Dedifferentiated amniotic fluid mesenchymal stem cell (primary cell): ENCODE results near the gene EIF4E2.

Source experiments
- DNase-seq: peaks from one replicate; pipeline ENCODE4 v3.0.0-alpha.2; 2016; ENCODE audit errors: extremely low spot score

Gene EIF4E2, protein sequence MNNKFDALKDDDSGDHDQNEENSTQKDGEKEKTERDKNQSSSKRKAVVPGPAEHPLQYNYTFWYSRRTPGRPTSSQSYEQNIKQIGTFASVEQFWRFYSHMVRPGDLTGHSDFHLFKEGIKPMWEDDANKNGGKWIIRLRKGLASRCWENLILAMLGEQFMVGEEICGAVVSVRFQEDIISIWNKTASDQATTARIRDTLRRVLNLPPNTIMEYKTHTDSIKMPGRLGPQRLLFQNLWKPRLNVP

DNA sequence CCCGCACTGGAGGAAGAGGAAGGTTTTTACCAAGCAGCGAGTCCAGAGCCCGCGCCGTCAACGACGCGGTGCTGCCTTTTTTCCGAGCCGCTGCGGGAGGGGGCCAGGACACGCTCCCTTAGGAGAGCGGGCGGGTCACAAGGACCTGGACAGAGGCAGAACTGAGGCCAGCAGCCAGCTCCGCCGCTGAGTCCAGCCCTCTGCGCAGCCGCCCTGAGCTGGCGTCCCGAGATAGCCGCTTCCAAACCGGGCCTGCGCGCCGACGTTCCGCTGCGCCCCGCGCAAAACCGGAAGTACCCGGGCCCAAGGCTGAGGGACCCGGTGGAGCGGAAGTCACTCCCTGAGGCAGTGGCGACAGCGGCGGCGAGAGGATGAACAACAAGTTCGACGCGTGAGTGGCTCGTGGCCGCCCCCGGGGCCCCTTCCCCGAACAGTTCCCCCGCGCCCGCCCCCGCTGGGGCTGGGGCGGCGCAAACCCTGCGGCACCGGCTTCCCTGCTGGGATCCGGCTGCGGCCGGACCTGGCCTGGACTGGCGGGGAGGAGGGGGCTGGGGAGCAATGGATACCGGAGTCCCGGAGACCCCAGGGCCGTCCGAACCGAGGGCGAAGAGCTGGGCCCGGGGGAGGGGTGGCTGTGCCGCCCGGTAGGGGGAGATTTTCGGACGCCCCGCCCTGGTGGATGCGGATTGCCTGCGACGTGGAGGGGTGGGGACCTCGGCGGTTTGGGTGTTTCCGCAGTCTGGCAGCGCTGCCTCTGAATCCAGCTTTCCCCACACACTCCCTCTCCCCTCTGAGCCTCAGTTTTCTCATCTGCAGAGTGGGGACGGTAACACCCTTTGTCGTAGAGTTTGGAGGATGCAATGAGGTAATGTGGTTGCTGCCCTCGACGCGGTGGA is at the start of gene EIF4E2, which contains the start of gene TIGD1:
Gene EIF4E2, plus strand, starts transcription at position 336 of the 896 bp plus-strand sequence. Its CDS starts 36 bp downstream, at position 372.
Gene TIGD1, minus strand, starts transcription at position 204 of the 896 bp plus-strand sequence. CDS start 675 bp downstream, outside the sequence.
- peak; percentile 94 for DNase-seq

DNA sequence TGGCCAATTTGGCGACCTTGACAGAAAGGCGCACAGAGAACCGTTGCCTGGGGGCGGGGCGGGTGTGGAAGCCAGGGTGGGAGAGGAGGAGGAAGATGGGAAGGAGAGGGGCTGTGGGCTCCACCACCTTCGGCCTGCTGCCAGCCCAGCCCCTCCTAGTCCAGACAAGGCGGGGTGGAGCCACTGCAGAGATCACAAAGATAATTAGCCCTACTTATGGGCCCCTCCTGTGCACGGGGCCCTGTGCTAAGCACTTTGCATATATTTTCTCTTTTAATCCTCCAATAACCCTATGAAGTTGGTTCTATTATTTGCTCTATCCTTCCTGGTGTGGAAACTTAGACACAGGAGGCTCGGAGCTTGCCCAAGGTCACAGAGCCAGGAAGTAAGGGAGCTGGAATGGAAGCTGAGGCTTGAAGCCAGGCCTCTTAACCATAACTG is 49.1 kb upstream of the EIF4E2 start:
- no peak for DNase-seq

DNA sequence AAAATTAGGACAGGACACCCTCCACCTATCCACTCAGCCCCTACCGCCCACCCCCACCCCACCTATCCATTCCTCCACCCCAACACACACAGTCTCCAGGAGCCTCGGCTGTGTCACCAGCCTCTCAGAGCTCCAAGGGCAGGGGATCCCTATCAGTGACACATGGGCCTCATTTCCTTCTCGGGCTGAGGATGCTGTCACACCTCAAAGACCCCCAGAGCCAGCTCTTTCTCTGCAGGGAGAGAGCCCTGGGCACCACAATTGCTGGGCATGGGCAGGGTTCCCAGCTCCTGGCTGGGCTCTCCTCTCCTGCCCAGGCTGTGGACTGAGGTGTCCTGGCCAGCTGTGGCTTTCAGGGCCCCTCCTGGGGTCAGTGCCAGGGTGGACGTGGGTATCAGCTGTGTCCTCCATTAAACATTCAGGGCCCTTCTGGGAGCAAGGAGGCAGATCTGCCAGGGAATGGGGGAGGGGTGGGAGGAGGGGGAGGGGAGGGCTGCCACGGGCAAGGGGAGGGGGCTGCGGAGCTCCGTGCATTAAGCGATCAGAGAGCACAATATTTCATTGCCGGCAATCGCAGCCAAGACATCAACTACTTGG is 48.6 kb upstream of the EIF4E2 start:
- DNase-seq = no peak

DNA sequence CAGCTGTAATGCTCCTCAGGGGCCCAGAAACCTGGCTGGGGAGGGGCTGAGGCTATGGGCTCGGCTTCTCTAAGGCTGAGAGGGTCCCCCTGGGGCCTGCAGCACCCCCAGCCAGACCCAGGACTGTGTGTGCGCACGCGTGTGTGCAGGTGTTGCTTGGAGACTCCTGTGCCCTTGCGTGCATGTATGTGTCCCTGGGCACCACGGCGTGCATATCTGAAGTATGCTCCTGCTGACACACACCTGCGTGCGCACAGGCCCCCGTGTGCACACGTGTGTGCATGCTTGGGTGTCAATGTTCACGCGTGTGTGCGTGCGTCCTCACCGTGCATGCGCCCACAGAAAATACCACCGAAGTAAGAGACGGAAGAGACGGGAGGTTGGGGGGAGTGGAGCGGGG is 48.0 kb upstream of the EIF4E2 start:
- no peak for DNase-seq

DNA sequence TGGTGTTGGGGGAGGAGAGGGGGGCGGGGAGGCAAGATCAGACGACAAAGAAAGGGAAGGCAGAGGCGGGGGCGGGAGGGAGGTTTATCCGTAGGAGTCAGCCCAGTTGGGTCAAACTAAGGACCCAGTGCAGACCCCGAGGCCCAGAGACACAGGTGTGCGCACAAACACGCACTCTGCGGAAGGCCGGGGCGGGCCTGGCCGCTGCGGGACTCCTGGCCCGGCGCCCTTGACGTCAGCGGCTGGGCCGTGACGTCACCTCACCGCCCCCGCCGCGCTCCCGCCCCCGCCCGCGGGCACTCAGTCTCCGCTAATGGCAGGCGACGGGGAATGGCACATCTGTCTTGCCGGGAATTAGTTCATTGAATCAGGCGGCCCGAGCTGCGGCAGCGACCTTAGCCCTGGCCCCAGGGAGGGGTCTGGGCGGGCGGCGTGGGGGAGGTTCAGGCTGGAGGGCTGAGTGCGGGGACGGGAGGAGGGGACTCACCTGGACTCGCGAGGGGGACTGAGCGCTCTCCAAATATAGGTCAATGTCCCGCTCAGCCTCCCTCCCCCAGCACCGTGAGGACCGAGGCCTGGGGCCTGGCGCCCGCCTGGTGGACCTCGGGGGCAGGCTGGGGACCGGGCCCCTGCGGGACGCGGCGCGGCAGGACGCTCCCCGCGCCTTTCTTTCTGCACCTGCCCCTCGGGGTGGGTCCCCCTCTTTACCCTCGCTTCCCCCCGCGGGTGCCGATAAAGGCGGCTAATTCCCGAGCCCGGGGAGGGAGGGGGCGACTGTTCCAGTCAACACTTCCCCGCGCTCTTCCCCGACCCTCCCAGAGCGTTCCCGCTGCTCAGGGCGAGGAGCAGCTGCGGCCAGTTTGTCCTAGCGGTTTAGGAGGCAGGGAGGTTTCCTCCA is 47.3 kb upstream of the EIF4E2 start:
- DNase-seq = no peak

DNA sequence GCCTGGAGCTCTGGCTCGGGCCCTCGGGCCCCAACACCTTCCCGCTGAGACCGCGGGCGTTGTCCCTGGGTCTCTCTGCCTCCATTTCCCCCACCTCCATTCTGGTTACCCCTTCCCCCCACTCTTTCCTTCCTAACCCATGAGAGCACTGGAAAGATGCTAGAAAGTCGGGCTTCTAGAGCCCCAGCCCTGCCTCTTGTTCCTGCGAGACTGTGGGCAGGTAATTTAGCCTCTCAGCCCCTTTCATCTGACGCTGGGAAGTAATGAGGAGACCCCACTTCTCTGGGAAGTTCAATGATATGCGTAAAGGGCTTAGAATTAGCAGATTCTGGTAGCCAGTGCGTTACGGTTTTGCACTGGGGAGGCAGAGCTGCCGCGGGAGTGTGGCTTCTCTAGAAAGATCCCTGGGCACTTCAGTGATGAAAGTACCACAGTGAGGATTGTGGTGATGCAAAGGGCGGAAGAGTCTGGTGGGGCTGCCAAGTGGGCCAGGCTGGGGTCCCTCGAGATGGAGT is 46.6 kb upstream of the EIF4E2 start:
- no peak for DNase-seq

DNA sequence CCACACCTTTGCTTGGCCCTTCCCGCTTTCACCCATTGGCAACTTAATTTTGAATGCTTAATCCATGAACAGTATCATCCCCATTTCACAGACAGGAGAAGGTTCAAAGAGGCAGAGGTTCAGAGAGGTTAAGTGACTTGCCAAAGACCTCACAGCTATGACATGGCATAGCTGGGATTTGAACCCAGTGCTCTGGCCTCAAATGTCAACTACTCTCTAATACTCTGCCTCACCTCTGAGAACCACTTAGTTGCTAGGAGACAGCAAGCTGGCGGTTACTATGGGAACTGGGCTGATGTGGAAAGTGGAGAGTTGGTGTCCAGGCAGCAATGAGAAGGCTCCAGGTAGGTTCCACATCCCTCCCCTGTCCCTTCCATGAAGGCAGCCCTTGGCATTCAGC is 46.1 kb upstream of the EIF4E2 start:
- DNase-seq = no peak

DNA sequence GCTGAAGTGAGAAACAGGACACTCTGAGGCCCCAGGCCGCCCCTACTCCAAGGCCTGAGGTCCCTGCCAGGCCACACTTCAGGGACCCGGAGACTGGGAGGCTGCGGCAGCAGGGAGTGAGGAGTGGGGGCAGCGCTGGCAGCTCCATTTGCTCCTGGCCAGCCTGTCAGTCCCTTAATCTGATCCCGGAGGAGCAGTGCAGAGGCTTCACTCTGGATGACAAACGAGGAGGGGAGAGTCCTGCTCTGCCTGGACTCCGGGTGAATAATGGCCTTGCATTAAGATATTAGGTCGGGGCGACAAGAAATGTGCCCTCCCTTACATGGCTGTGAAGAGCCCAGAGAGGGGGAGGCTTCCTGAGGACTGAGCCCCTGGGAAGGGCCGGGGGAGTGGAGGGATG is 44.6 kb upstream of the EIF4E2 start:
- DNase-seq = no peak

DNA sequence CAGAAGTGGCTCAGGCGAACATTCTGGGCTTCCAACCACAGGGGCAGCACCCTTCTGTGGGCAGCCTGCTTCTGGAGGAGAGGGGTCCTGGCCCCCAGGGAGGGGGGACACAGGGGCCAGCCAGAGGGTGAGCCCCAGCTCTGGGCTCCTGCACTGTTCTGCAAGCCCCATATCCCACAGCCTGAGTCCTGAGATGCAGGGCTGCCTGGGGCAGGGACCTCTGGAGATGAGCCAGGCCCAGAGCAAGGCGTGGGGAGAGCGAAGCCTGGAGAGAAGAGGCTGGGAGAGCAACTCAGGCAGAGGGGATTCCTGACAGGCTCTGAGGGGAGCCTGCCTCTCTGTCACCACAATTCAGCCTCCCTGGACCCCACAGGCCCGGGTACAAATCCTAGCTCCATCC is 43.8 kb upstream of the EIF4E2 start:
- DNase-seq = no peak

DNA sequence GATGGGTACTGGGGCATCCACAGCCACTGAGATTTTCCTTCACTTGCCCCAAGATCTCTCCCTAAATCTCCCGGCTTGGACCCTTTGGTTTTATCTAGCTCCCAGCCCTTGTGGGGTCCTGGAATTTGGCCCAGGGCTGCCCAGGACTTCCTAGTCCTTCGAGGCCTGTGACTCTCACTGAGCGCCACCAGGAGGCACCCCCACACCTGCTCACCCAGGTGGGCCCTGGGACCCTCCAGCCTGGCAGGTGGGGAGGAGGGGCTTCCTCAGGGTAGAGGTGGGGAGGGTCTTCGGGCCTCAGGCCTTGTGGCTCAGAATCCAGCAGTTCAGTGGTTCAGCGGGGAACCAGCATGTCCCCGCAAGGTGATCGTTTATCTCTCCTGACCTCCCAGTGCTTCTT is 42.2 kb upstream of the EIF4E2 start:
- DNase-seq = no peak

DNA sequence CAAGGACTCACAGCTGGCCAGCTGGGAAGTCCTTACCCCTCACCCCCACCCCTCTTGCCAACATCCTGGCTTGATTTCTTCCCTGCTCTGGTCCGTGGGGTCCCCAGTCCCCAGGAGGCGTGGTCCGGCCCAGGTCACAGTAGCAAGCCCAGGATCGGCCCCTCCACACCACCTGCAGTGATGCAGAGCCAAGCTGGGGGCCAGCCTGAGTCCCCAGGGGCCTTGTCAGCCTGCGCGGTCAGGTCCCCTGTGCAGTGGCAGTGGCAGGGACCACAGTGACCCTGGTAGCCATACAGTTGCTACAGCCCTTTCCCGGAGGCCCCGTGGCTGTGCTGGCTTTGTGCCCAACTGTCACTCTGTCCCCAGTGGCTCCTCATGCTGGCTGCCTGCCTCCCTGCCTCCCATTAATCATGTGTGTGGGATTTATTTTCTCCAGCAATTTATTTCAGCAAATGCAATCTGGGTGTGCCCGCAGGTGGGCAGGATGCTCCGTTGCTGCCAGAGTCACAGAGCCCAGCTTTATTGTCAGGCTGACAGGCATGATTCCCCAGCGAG is 39.1 kb upstream of the EIF4E2 start:
- no peak for DNase-seq

DNA sequence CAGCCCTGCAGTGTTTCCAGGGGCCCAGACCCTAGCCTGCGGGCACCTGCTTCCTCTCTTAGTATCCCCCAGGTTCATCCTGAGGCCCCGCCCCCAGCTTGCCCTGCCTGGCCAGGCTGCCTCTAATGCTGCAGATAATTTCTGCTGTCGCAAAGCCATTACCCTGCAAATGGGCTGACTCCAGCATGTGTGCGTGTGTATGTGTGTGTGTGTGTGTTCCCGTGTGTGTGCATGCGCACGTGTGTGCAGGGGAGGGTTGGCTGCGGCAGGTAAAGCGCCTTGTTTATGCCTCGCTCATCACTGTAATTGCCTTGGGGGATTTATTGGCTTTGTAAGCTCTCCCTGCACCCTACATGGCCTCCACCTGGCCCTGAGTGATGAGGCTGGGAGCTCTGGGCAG is 37.9 kb upstream of the EIF4E2 start:
- DNase-seq = no peak

DNA sequence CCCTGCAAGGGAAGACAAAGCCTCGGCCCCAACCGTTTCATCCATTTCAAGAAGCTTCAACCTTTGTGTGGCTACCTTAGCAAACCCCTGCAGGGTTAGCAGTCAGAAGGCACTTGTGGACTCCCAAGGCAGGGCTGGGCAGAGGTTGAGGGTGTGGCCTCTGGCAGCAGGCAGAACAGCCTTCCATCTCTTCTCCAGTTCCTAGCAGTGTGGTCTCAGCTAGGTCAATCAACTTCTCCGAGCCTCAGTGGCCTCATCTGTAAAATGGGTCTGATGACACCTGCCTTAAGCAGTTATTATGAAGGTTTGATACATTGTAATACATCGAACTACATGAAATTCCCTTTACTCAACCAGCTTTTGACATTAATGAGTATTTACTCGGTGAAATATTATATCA is 37.1 kb upstream of the EIF4E2 start:
- no peak for DNase-seq

DNA sequence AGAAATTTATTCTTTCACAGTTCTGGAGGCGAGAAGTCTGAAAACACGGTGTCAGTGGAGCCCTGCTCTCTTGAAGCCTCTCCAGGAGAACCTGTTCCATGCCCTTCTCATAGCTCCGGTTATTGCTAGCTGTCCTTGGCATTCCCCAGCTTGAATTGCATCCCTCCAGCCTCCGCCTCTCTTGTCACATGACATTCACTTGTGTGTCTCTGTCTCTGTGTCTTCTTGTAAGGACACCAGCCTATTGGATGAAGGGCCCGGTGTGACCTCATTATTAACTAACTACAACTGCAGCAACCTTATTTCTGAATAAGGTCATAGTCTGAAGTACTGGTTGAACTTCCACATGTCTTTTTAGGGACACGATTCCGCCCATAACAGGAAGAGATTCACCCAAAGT is 34.9 kb upstream of the EIF4E2 start:
- DNase-seq = no peak

DNA sequence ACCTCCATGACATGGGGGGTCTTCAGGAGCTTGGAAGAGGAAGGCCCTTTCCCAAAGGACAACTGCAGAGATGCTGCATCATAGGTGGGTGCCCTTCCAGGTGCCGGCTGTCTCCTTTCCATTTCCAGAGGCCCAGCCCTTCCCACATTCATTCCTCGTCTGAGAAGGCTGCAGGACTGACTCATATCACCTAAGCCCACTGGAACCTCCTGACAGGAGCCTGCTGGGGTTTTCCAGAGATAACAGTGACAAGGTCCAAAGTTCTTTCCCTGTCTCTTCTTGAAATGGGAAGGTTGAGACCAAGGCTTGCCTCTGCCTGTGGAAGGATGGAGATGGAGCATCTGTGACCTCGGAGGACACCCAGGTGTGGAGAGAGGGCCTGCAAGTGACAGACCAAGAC is 33.9 kb upstream of the EIF4E2 start:
- DNase-seq = no peak

DNA sequence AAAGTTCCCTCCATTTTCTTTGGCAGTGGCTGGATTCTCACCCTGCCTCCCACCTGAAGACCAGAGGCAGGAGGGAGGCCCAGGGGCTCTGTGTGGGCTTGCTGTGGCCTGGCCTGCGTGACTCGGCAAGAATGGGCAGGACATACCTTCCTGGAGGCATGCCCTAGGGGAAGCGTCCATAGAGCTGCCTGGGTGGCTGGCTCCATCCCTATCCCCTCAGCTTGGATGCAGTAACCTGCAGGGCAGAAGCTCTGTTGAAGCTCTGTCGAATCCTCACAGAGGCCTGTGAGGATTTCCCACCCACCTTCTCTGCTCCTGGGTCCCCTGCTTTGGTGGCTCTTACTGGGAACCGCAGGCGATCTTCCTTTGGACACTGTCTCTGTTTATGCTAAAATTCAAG is 31.6 kb upstream of the EIF4E2 start:
- no peak for DNase-seq

DNA sequence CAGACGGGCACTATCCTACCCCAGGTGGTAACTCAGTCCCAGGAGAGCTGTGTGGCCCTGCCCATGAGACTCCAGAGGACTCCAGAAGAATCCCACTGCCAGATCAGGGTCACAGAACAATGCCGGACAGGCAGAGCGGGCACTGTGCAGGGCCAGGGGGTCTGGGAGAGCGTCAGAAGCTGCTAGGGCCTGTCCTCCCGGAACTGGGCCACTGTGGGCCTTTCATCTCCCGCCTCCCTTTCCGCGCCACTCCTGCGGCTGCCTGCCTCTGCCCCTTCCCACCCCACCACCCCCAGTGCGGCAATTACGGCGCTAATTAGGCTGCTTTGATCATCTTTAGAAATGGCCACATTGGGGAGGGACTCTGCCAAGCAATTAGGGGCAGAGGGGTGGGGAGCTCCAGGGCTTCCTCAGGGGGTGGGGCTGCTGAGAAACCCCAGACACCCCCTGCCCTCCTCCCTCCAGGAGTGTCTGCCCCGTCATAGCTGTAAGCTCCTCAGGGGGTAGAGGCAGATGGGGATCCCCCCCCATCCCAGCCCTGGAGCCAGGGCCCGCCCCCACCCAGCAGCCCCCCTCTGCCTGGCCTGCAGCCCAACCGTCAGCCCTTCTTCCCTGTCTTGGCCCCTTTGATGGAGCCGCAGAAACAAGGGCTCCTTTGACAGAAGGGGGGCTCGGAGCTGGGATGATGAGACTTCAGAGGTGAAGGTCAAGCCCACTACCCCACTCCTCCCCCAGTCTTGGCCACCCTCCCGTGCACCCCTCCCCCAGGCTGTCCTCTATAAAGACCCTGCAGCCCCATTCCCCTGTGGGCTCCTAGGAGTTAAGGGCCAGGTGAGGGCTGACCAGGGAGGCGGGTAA is 30.7 kb upstream of the EIF4E2 start, which contains the start of gene PRSS56:
Gene PRSS56, plus strand, starts transcription at position 808 of the 858 bp plus-strand sequence. CDS start 211 bp downstream, outside the sequence.
- no peak for DNase-seq

DNA sequence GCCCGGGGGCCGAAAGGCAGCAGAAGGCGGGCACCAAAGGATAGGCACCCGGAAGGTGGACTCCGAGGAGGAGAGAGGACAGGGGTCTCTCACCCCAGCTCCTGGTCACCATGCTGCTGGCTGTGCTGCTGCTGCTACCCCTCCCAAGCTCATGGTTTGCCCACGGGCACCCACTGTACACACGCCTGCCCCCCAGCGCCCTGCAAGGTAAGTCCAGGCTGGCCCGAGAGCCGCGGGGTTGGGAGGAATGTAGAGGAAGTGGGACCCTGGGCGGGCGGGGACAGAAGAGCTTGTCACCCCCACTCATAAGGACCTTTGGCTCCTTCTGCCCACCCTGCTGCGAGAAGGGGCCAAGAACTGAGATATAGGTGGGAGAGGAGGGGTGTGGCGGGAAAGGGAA is 30.0 kb upstream of the EIF4E2 start:
- DNase-seq = no peak

DNA sequence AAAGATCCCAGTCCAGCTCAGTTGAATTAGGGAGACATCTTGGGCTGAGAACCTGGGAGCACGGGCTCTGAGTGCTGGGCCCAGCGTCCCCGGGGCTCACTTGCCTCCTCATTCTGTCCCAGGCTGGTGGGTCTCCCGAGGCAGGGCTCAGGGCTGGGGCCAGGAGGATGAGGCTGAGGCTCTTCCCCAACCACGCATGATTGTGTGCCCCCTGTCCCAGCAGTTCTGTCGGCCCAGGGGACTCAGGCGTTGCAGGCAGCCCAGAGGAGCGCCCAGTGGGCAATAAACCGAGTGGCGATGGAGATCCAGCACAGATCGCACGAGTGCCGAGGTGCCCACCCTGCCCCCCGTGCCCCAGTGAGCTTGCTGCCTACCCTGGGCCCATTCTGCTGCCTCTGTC is 29.4 kb upstream of the EIF4E2 start:
- DNase-seq = no peak
